ENCODE data around the gene AGA.

DNA sequence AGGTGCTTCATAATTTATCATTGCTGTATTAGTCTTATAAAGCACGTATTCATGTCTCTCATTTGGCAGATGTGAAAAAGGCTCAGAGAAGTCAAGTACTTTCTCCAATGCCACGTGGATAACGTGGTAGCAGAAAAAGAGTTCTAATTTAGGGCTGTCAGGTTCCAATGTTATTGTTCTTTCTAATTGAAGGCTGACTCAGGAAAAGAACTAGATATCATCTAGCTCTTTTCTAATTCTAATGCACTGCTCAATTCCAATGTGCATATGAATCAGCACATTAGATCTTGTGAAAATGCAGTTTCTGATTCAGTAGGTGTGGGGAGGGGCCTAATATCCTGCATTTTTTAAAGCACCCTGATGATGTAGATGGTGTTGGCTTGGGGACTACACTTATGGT lies 22.8 kb downstream of the AGA start:
- TF ChIP-seq, protein P1, sequence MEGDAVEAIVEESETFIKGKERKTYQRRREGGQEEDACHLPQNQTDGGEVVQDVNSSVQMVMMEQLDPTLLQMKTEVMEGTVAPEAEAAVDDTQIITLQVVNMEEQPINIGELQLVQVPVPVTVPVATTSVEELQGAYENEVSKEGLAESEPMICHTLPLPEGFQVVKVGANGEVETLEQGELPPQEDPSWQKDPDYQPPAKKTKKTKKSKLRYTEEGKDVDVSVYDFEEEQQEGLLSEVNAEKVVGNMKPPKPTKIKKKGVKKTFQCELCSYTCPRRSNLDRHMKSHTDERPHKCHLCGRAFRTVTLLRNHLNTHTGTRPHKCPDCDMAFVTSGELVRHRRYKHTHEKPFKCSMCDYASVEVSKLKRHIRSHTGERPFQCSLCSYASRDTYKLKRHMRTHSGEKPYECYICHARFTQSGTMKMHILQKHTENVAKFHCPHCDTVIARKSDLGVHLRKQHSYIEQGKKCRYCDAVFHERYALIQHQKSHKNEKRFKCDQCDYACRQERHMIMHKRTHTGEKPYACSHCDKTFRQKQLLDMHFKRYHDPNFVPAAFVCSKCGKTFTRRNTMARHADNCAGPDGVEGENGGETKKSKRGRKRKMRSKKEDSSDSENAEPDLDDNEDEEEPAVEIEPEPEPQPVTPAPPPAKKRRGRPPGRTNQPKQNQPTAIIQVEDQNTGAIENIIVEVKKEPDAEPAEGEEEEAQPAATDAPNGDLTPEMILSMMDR (IDR thresholded peaks at IDR 0.05; ENCODE audit: low read length): no peak
- no peak for TF ChIP-seq EZH2 (optimal IDR thresholded peaks at IDR 0.05; ENCODE audit: low read depth, low read length)
